H1 (cell line): ENCODE measurements around the gene TKTL2. TPM values are rescaled to one million over a fixed set of nuclear protein-coding genes. Genes with fewer than 3 reads are reported as not detected.
"Not testable (repeated sequence)": the region's sequence is repeated elsewhere in the genome, so short reads cannot be mapped to it uniquely, and the experiment has no call there.

Source experiments
- CTCF ChIA-PET: fragments of 300-600 bp; sonication (Branson Sonifier 250); formaldehyde crosslinking; loops from one replicate; lab custom pipeline; 2021; ENCODE audit not compliant: partially characterized antibody; lab: Charles Lee
- POLR2A ChIA-PET: fragments of 300-600 bp; sonication (Branson Sonifier 250); formaldehyde crosslinking; loops from one replicate; lab custom pipeline; 2021; ENCODE audit warnings: inconsistent platforms; ENCODE audit not compliant: partially characterized antibody; lab: Charles Lee
- DNase-seq, 2 experiments: peaks; one replicate each; pipeline versions ENCODE4 v3.0.0 to v3.0.0-alpha.2; 2010 to 2022; ENCODE audit warnings: low spot score in 2 of 2, low read depth in 1 of 2, mixed read lengths in 1 of 2
- FAIRE-seq: peaks from 2 replicates; lab custom pipeline; 2011; peaks lifted over from hg19 to GRCh38; lab: Jason Lieb, UNC
- H2AFZ ChIP-seq: 2 replicates; pipeline ENCODE4 v1.8.1; 2012; ENCODE audit warnings: low read length, inconsistent platforms
- H2AK5ac ChIP-seq: 2 replicates; pipeline ENCODE4 v1.6.1; 2013; ENCODE audit warnings: low read depth, low read length
- H2BK120ac ChIP-seq: replicated peaks from 2 replicates; pipeline ENCODE3; 2013; ENCODE audit warnings: low read depth, low read length, inconsistent platforms
- H2BK12ac ChIP-seq: 2 replicates; pipeline ENCODE4 v1.6.1; 2013; ENCODE audit warnings: low read depth, low read length
- H2BK15ac ChIP-seq: 2 replicates; pipeline ENCODE4 v1.6.1; 2013; ENCODE audit warnings: low read length
- H2BK20ac ChIP-seq: 2 replicates; pipeline ENCODE4 v1.6.1; 2013; ENCODE audit warnings: low read length
- H2BK5ac ChIP-seq: 2 replicates; pipeline ENCODE4 v1.6.1; 2013; ENCODE audit warnings: low read depth, low read length
- H3K14ac ChIP-seq: 2 replicates; pipeline ENCODE4 v1.6.1; 2013; ENCODE audit warnings: inconsistent platforms; ENCODE audit not compliant: insufficient read length
- H3K18ac ChIP-seq: 2 replicates; pipeline ENCODE4 v1.6.1; 2013; ENCODE audit warnings: low read length; ENCODE audit errors: extremely low read depth
- H3K23ac ChIP-seq: 2 replicates; pipeline ENCODE4 v1.6.1; 2013; ENCODE audit warnings: inconsistent platforms; ENCODE audit not compliant: insufficient read length
- H3K23me2 ChIP-seq: 2 replicates; pipeline ENCODE4 v1.6.1; 2013; ENCODE audit warnings: low read depth, low read length
- H3K27ac ChIP-seq: 2 replicates; pipeline ENCODE4 v1.6.1; 2011; ENCODE audit warnings: low read depth, low read length, inconsistent platforms
- H3K27me3 ChIP-seq, 4 experiments: replicated peaks in 1 of 4; 1 replicate in 1 of 4; 2 replicates in 3 of 4; pipeline versions ENCODE4 v1.6.1 to v1.8.1; 2011 to 2013; ENCODE audit warnings: low read length in 3 of 4, mild to moderate bottlenecking in 3 of 4, inconsistent platforms in 2 of 4, mixed read lengths in 2 of 4, moderate library complexity in 1 of 4; ENCODE audit not compliant: control insufficient read depth in 3 of 4, insufficient read depth in 3 of 4; ENCODE audit errors: extremely low read depth in 1 of 4
- H3K36me3 ChIP-seq, 4 experiments: 2 replicates each; pipeline versions ENCODE4 v1.6.1 to v1.8.1; 2011 to 2013; ENCODE audit warnings: mild to moderate bottlenecking in 4 of 4, low read length in 3 of 4, moderate library complexity in 2 of 4, control low read depth in 1 of 4, inconsistent platforms in 1 of 4; ENCODE audit not compliant: insufficient read depth in 4 of 4, control insufficient read depth in 2 of 4
- H3K4ac ChIP-seq: replicated peaks from 2 replicates; pipeline ENCODE3; 2013; ENCODE audit warnings: low read length, low read depth, mixed read lengths, inconsistent platforms; ENCODE audit not compliant: insufficient read length
- H3K4me1 ChIP-seq, 4 experiments: replicated peaks in 1 of 4; 1 replicate in 1 of 4; 2 replicates in 3 of 4; pipeline versions ENCODE4 v1.6.1 to v1.8.1; 2011 to 2013; ENCODE audit warnings: low read length in 3 of 4, inconsistent platforms in 2 of 4, mixed read lengths in 1 of 4; ENCODE audit not compliant: insufficient read depth in 4 of 4, control insufficient read depth in 3 of 4
- H3K4me2 ChIP-seq, 2 experiments: 2 replicates each; pipeline versions ENCODE4 v1.6.1 to v1.8.1; 2011 to 2013; ENCODE audit warnings: low read depth in 2 of 2, low read length in 2 of 2, control low read depth in 1 of 2, inconsistent platforms in 1 of 2, mild to moderate bottlenecking in 1 of 2; ENCODE audit not compliant: insufficient read depth in 1 of 2
- H3K4me3 ChIP-seq, 4 experiments: fragments of 200-600, 300-600 bp in 1 of 4; sonication (generic), shearing (Covaris generic), sonication (Bioruptor Twin) in 1 of 4; 2 replicates each; pipeline versions ENCODE4 v1.5.1 to v1.8.1; 2011 to 2016; ENCODE audit warnings: low read length in 4 of 4, low read depth in 3 of 4, control low read depth in 2 of 4, inconsistent platforms in 2 of 4, mild to moderate bottlenecking in 2 of 4, mixed read lengths in 1 of 4, moderate library complexity in 1 of 4; ENCODE audit not compliant: insufficient read depth in 2 of 4; ENCODE audit errors: extremely low read depth in 1 of 4
- H3K56ac ChIP-seq: replicated peaks from 2 replicates; pipeline ENCODE3; 2013; ENCODE audit warnings: low read depth, mild to moderate bottlenecking, mixed read lengths, low read length, inconsistent platforms; ENCODE audit not compliant: insufficient read length
- H3K79me1 ChIP-seq: 2 replicates; pipeline ENCODE4 v1.6.1; 2013; ENCODE audit warnings: low read depth, low read length, control low read depth
- H3K79me2 ChIP-seq, 2 experiments: 2 replicates each; pipeline versions ENCODE4 v1.6.1 to v1.8.1; 2012 to 2013; ENCODE audit warnings: low read length in 2 of 2, mild to moderate bottlenecking in 2 of 2, inconsistent platforms in 1 of 2; ENCODE audit not compliant: insufficient read depth in 2 of 2, control insufficient read depth in 1 of 2
- H3K9ac ChIP-seq, 4 experiments: replicated peaks in 1 of 4; 1 replicate in 1 of 4; 2 replicates in 3 of 4; pipeline versions ENCODE4 v1.6.1 to v1.8.1; 2011 to 2013; ENCODE audit warnings: low read depth in 3 of 4, low read length in 3 of 4, control low read depth in 2 of 4, mild to moderate bottlenecking in 2 of 4, moderate library complexity in 2 of 4, inconsistent platforms in 1 of 4; ENCODE audit errors: extremely low read depth in 1 of 4
- H3K9me3 ChIP-seq, 2 experiments: 2 replicates each; pipeline versions ENCODE4 v1.6.1 to v1.8.1; 2012 to 2013; ENCODE audit warnings: mild to moderate bottlenecking in 2 of 2, moderate library complexity in 2 of 2, control low read depth in 1 of 2, inconsistent platforms in 1 of 2, low read depth in 1 of 2, low read length in 1 of 2, mixed read lengths in 1 of 2; ENCODE audit not compliant: insufficient read depth in 2 of 2
- H4K20me1 ChIP-seq, 2 experiments: replicated peaks in 1 of 2; 2 replicates each; pipeline versions ENCODE3 to v1.8.1; 2011 to 2013; ENCODE audit warnings: inconsistent platforms in 2 of 2, low read length in 2 of 2, mild to moderate bottlenecking in 1 of 2; ENCODE audit not compliant: insufficient read depth in 2 of 2, control insufficient read depth in 1 of 2
- H4K5ac ChIP-seq: 2 replicates; pipeline ENCODE4 v1.6.1; 2013; ENCODE audit warnings: low read length, low read depth, mixed read lengths, inconsistent platforms; ENCODE audit not compliant: insufficient read length
- H4K8ac ChIP-seq: 2 replicates; pipeline ENCODE4 v1.8.0; 2013; ENCODE audit warnings: mild to moderate bottlenecking, moderate library complexity, low read length, inconsistent platforms; ENCODE audit not compliant: insufficient read depth; ENCODE audit errors: extremely low read depth
- H4K91ac ChIP-seq: replicated peaks from 2 replicates; pipeline ENCODE3; 2013; ENCODE audit warnings: low read length, mixed read lengths, inconsistent platforms; ENCODE audit not compliant: insufficient read length
- WGBS, 2 experiments: shearing (Covaris generic) in 1 of 2; methylation state at CpG; one replicate each; pipeline versions ENCODE4 v1.1.6 to v1.1.7; 2013 to 2015; ENCODE audit warnings: low lambda C conversion rate in 2 of 2, mixed read lengths in 2 of 2, inconsistent platforms in 1 of 2, low coverage in 1 of 2, missing lambda C conversion rate in 1 of 2; ENCODE audit not compliant: insufficient replicate concordance in 2 of 2, insufficient coverage in 1 of 2, insufficient read length in 1 of 2; ENCODE audit errors: extremely low coverage in 1 of 2, missing lambda C conversion rate in 1 of 2; 5-methylcytosine and 5-hydroxymethylcytosine counted together
- polyA plus RNA-seq, 7 experiments: library from polyadenylated mRNA; depleted of rRNA in 3 of 7; stranded (reverse) in 5 of 7; unstranded in 2 of 7; fragments of >200 nt in 5 of 7; fragments of 200-250 nt in 2 of 7; gene quantifications; 1 replicate in 5 of 7; 2 replicates in 1 of 7; 4 replicates in 1 of 7; pipeline versions ENCODE4 v1.2.1 to v1.2.3, GENCODE V29; 2011 to 2013; ENCODE audit warnings: missing spikeins in 2 of 7, mixed read lengths in 2 of 7
- total RNA-seq: library from RNA; stranded (reverse); fragmentation: NEBNext Ultra II Directional; extraction: Animal tissue kit (Norgen Biotek cat#: 25700); gene quantifications from 2 replicates; pipeline ENCODE4 v1.2.1, GENCODE V29; 2021

The TKTL2 gene
- total and polyA plus RNA-seq, 2 of the 8 experiments (the other 6 are each of a cell fraction or from before 2014, with no cell fraction given), result not detected

- H3K27me3 ChIP-seq, FAIRE-seq, H2BK12ac ChIP-seq, H3K4me1 ChIP-seq, H4K8ac ChIP-seq, H3K4ac ChIP-seq, H3K56ac ChIP-seq, H3K14ac ChIP-seq, H3K18ac ChIP-seq, H3K27ac ChIP-seq, H3K4me3 ChIP-seq, H3K9ac ChIP-seq, H2AK5ac ChIP-seq, H3K23ac ChIP-seq, H4K5ac ChIP-seq, H2BK15ac ChIP-seq, H2BK20ac ChIP-seq, H2BK120ac ChIP-seq, H4K20me1 ChIP-seq, H4K91ac ChIP-seq, DNase-seq, POLR2A ChIA-PET, H3K23me2 ChIP-seq, H2BK5ac ChIP-seq, H2AFZ ChIP-seq, H3K4me2 ChIP-seq, H3K79me2 ChIP-seq, H3K9me3 ChIP-seq, H3K79me1 ChIP-seq, H3K36me3 ChIP-seq: not testable (repeated sequence)
- WGBS, 2 experiments, result 95% methylated on average over 12 of the region's 12 CpGs; no CpG with 5 or more reads in 1 of the 2 experiments
- CTCF ChIA-PET, result interaction anchor here (0.7 to 1.3 kb wide), 3 partner anchors 9 to 32 kb away, joined by 3 read pairs; no protein-coding TSS in a partner anchor
Measured at GRCh38 chr4:163447023-163447422, 26.5 kb downstream of the TKTL2 start.
